ENCODE data around the gene CD109.

The CD109 gene

DNA sequence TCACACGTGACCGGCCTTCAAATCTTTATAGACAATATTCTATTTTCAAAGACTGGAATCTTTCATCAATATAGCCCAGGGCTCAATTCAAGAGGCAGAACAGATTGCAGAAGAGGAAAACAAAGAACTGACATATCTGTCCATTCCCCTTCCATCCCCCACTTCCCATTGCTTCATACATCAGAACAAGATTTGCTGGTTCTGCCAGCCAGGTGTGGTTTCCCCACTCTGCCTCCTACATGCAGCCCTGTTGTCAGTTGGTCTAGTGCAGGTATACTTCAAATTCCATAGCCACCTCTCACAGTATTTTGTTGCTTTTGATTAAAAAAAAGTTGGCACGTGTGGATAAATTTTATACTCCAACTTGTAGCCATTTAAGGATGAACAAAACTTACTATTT, 174.9 kb downstream of the CD109 start:
- no peak for DNase-seq

DNA sequence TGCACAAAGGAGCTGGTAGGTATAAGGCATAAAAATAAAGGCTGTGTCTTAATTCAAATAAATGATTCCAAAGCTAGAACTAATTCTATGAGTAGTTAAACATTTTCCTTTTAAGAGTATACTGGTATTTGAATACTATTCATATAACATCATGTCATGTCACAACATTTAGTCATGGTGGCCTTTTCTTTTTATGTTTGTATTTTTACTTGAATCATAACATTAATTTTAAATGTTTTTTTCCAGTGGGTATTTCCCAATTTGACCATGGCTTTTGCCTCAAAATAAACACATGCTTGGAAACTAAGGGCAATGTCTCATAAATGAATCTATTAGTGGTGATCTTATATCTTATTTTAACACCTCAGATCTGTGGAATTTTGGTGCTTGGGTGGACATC, 177.1 kb downstream of the CD109 start:
- no peak for DNase-seq

Measured in NCI-H1694 (cell line).